A549 (cell line): ENCODE measurements around the gene RABL6. TPM values are rescaled to one million over a fixed set of nuclear protein-coding genes. Genes with fewer than 3 reads are reported as not detected.

Source experiments
- ATAC-seq, 2 experiments: fragments of 200-7000 bp in 1 of 2; fragments of >200 bp in 1 of 2; cut with Nextera tagmentation in 1 of 2; cut with Tn5 transposase in 1 of 2; 3 replicates each; pipeline versions ENCODE4 v1.8.0 to v1.9.1; 2018 to 2020; ENCODE audit warnings: mild to moderate bottlenecking in 1 of 2, moderate library complexity in 1 of 2
- CTCF ChIA-PET: fragments of 300-600 bp; sonication (Branson Sonifier 250); formaldehyde crosslinking; extraction: SDS; loops from one replicate; lab custom pipeline; 2021; ENCODE audit warnings: antibody characterized with exemption, inconsistent platforms; lab: Yijun Ruan, JAX
- POLR2A ChIA-PET: fragments of 350-600 bp; formaldehyde crosslinking; extraction: SDS; loops from one replicate; lab custom pipeline; 2021; ENCODE audit warnings: antibody characterized with exemption, inconsistent platforms; lab: Yijun Ruan, JAX
- DNase-seq, 2 experiments: peaks; one replicate each; pipeline versions ENCODE4 v3.0.0 to v3.0.0-alpha.2; 2011 to 2016; ENCODE audit warnings: low read depth in 1 of 2, low spot score in 1 of 2
- FAIRE-seq: peaks from 2 replicates; lab custom pipeline; 2011; peaks lifted over from hg19 to GRCh38; lab: Jason Lieb, UNC
- H3K27ac ChIP-seq, 2 experiments: fragments of >200 bp; sonication (Bioruptor Twin); formaldehyde crosslinking; 3 replicates each; pipeline ENCODE4 v1.5.1; 2016 to 2017
- H3K4me1 ChIP-seq: fragments of >200 bp; sonication (Bioruptor Twin); formaldehyde crosslinking; 3 replicates; pipeline ENCODE4 v1.6.1; 2016
- H3K4me2 ChIP-seq: fragments of >200 bp; sonication (Bioruptor Twin); formaldehyde crosslinking; 3 replicates; pipeline ENCODE4 v1.6.1; 2016
- H3K4me3 ChIP-seq: fragments of >200 bp; sonication (Bioruptor Twin); formaldehyde crosslinking; 3 replicates; pipeline ENCODE4 v1.5.1; 2016
- H3K9me3 ChIP-seq: fragments of >200 bp; sonication (Bioruptor Twin); formaldehyde crosslinking; 3 replicates; pipeline ENCODE4 v1.6.1; 2016
- EHF ChIP-seq: fragments of 250-450 bp; sonication (Bioruptor Pico); IDR thresholded peaks from 2 replicates; pipeline ENCODE4 v1.5.0; 2020; ENCODE audit warnings: mild to moderate bottlenecking
- FOSL2 ChIP-seq, 2 experiments: fragments of 450-650 bp in 1 of 2; fragments of >200 bp in 1 of 2; sonication (Bioruptor Twin) in 1 of 2; formaldehyde crosslinking; IDR thresholded peaks; 2 replicates each; pipeline versions ENCODE4 v1.5.0 to v1.6.1; 2016 to 2020; ENCODE audit warnings: mild to moderate bottlenecking in 1 of 2, moderate library complexity in 1 of 2
- JUN ChIP-seq, 2 experiments: fragments of >200 bp; sonication (Bioruptor Twin); formaldehyde crosslinking; IDR thresholded peaks; 2 replicates in 1 of 2; 3 replicates in 1 of 2; pipeline ENCODE4 v1.6.1; 2016 to 2017
- JUNB ChIP-seq: fragments of >200 bp; sonication (Bioruptor Twin); formaldehyde crosslinking; IDR thresholded peaks from 2 replicates; pipeline ENCODE4 v1.6.1; 2016
- KDM1A ChIP-seq: fragments of 200-600 bp; sonication (generic); IDR thresholded peaks from 2 replicates; pipeline ENCODE4 v1.6.1; 2016; ENCODE audit warnings: low read depth, mild to moderate bottlenecking
- KDM5A ChIP-seq: fragments of 200-600 bp; sonication (generic); IDR thresholded peaks from 2 replicates; pipeline ENCODE4 v1.6.1; 2016; ENCODE audit warnings: antibody characterized with exemption, mild to moderate bottlenecking
- MYC ChIP-seq: IDR thresholded peaks from 2 replicates; pipeline ENCODE4 v1.6.1; 2012; ENCODE audit warnings: mild to moderate bottlenecking, inconsistent platforms, low read length, improper control_type of control experiment, borderline replicate concordance
- POLR2A ChIP-seq: IDR thresholded peaks from 2 replicates; pipeline ENCODE4 v1.6.1; 2012; ENCODE audit warnings: mild to moderate bottlenecking, low read length
- POLR2AphosphoS2 ChIP-seq: conservative IDR thresholded peaks from 2 replicates; pipeline ENCODE4 v1.6.1; 2012; ENCODE audit warnings: low read length, improper control_type of control experiment, inconsistent platforms
- RAD21 ChIP-seq, 2 experiments: fragments of >200 bp in 1 of 2; sonication (Bioruptor Twin) in 1 of 2; formaldehyde crosslinking in 1 of 2; IDR thresholded peaks in 1 of 2; conservative IDR thresholded peaks in 1 of 2; 2 replicates in 1 of 2; 3 replicates in 1 of 2; pipeline ENCODE4 v1.6.1; 2012 to 2018; ENCODE audit warnings: inconsistent platforms in 1 of 2
- SMC3 ChIP-seq: fragments of >200 bp; sonication (Bioruptor Twin); formaldehyde crosslinking; IDR thresholded peaks from 3 replicates; pipeline ENCODE4 v1.6.1; 2018; ENCODE audit warnings: inconsistent platforms
- WGBS: methylation state at CpG from one replicate; pipeline ENCODE4 v1.1.6; 2017; ENCODE audit errors: missing lambda C conversion rate; 5-methylcytosine and 5-hydroxymethylcytosine counted together
- polyA plus RNA-seq, 4 experiments: library from polyadenylated mRNA; depleted of rRNA in 3 of 4; stranded (reverse); fragments of >200 nt; fragmentation: RNase III in 1 of 4; extraction: RNeasy Plus Mini Kit Qiagen cat#74134 plus additional on column Dnase treatment in 1 of 4; gene quantifications; 2 replicates in 3 of 4; 3 replicates in 1 of 4; pipeline ENCODE4 v1.2.3, GENCODE V29; 2011 to 2017
- TF ChIP-seq, protein P1 (sequence below): IDR thresholded peaks from 2 replicates; pipeline ENCODE4 v1.6.1; 2012
- TF ChIP-seq, protein P2 (sequence below): fragments of 450-650 bp; IDR thresholded peaks from 2 replicates; pipeline ENCODE4 v1.6.1; 2014; ENCODE audit warnings: antibody characterized with exemption
- TF ChIP-seq, protein P3 (sequence below): IDR thresholded peaks from 2 replicates; pipeline ENCODE4 v1.6.1; 2012; ENCODE audit warnings: low read depth, borderline replicate concordance
- TF ChIP-seq, protein P4 (sequence below): fragments of >200 bp; sonication (Bioruptor Twin); formaldehyde crosslinking; IDR thresholded peaks from 2 replicates; pipeline ENCODE4 v1.6.1; 2016
- TF ChIP-seq, protein P5 (sequence below): fragments of 250-450 bp; sonication (Bioruptor Pico); IDR thresholded peaks from 2 replicates; pipeline ENCODE4 v1.5.0; 2021; ENCODE audit warnings: mild to moderate bottlenecking, moderate library complexity, borderline replicate concordance
- TF ChIP-seq, protein P6 (sequence below): fragments of >200 bp; sonication (Bioruptor Twin); formaldehyde crosslinking; IDR thresholded peaks from 3 replicates; pipeline ENCODE4 v1.5.1; 2016
- TF ChIP-seq, protein P7 (sequence below): fragments of >200 bp; sonication (Bioruptor Twin); formaldehyde crosslinking; IDR thresholded peaks from 3 replicates; pipeline ENCODE4 v1.6.1; 2016

Gene RABL6
- polyA plus RNA-seq, 2 of the 4 experiments (the other 2 are of a cell fraction), result 46.8 to 71.4 TPM

DNA sequence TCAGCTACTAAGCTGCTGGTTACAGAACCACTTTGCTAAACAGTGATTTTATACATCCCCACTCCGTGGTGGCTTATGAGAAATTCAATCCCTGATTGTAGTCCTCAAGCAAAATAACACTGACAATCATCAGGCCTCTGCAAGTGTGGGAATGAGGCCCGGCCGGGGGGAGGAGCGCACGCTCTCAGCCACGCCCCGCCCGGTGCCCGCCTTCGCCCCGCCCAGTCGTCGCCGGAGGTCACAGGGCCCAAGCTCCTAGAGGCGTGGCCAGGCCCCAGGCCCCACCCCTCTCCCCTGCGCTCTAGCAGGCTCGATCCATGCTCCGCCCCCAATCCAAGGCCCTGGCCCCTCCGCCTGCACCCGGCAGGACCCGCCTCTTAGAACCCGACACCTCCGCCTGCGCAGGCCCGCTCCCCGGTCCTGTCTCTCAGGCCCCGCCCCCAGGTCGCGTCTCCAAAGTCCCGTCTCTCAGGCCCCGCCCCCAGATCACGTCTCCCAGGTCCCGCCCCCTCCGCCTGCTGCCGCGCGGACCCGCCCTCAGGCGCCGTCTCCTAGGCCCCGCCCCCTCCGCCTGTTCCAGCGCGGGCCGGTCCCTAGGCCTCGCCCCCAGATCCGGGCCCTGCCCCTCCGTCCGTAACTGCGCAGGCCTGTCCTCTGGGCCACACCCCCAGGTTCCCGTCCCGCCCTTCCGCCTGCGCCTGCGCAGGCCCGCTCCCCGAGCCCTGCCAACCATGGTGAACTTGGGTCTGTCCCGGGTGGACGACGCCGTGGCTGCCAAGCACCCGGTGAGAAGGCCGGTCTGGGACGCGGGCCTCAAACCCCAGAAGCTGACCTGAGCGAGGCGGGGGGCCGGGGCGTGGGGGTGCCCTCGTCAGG lies 16.9 kb upstream of the RABL6 start, which contains the start of gene TMEM141:
TSS of gene TMEM141 (plus strand) at position 705 of the 876 bp plus-strand sequence. CDS start at position 732, 27 bp downstream.
- POLR2A ChIA-PET, result interaction anchor here (0.8 to 1.0 kb wide), 6 partner anchors 10 to 264 kb away, joined by 3 to 10 read pairs (median 4); no protein-coding TSS in a partner anchor
- CTCF ChIA-PET, result interaction anchor here (0.6 to 26.2 kb wide), 6 partner anchors 14 to 245 kb away, joined by 3 to 625 read pairs (median 6); partner anchors contain the start of genes LCN15, LCN8 and RABL6
- no peak for FAIRE-seq
- peak within 1 kb of the TSS; percentile 88 for H3K4me3 ChIP-seq
- TF ChIP-seq KDM5A (no peak), POLR2AphosphoS2 (no peak), MYC (peak; percentile 40; the same call in 1 of the 2 replicates), POLR2A (peak; percentile 75), KDM1A (no peak), JUN (IDR thresholded peaks at IDR 0.05) (peak in 1 of 2 experiments; percentile 24; a peak in 1 of 5 replicates), FOSL2 (IDR thresholded peaks at IDR 0.05) (no peak), FOSL2 (CRISPR knock-in tag; IDR thresholded peaks at IDR 0.05) (no peak)
- TF ChIP-seq, protein P1, sequence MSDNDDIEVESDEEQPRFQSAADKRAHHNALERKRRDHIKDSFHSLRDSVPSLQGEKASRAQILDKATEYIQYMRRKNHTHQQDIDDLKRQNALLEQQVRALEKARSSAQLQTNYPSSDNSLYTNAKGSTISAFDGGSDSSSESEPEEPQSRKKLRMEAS, result peak; percentile 64; the same call in 1 of the 2 replicates
- TF ChIP-seq, protein P2, sequence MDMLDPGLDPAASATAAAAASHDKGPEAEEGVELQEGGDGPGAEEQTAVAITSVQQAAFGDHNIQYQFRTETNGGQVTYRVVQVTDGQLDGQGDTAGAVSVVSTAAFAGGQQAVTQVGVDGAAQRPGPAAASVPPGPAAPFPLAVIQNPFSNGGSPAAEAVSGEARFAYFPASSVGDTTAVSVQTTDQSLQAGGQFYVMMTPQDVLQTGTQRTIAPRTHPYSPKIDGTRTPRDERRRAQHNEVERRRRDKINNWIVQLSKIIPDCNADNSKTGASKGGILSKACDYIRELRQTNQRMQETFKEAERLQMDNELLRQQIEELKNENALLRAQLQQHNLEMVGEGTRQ, result 0 out of 2 replicates have a peak, but pooled peaks have one; percentile 25
- TF ChIP-seq, protein P3, sequence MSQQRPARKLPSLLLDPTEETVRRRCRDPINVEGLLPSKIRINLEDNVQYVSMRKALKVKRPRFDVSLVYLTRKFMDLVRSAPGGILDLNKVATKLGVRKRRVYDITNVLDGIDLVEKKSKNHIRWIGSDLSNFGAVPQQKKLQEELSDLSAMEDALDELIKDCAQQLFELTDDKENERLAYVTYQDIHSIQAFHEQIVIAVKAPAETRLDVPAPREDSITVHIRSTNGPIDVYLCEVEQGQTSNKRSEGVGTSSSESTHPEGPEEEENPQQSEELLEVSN, result peak; percentile 83
- TF ChIP-seq, protein P4, sequence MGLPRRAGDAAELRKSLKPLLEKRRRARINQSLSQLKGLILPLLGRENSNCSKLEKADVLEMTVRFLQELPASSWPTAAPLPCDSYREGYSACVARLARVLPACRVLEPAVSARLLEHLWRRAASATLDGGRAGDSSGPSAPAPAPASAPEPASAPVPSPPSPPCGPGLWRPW, result no peak
- TF ChIP-seq, all 56 proteins: peak for 6
- ATAC-seq (peak; percentile 85 to 90), DNase-seq (peak; percentile 90 to 100)
- 0% methylated on average over 10 of the region's 70 CpGs for WGBS
- peak within 1 kb of the TSS; percentile 91 to 94 for H3K27ac ChIP-seq
- H3K4me1 ChIP-seq, result peaks cover 45% of the 10 kb centered on the region
- no peaks in the 10 kb centered on the region for H3K9me3 ChIP-seq
- peak within 1 kb of the TSS; percentile 93 for H3K4me2 ChIP-seq

DNA sequence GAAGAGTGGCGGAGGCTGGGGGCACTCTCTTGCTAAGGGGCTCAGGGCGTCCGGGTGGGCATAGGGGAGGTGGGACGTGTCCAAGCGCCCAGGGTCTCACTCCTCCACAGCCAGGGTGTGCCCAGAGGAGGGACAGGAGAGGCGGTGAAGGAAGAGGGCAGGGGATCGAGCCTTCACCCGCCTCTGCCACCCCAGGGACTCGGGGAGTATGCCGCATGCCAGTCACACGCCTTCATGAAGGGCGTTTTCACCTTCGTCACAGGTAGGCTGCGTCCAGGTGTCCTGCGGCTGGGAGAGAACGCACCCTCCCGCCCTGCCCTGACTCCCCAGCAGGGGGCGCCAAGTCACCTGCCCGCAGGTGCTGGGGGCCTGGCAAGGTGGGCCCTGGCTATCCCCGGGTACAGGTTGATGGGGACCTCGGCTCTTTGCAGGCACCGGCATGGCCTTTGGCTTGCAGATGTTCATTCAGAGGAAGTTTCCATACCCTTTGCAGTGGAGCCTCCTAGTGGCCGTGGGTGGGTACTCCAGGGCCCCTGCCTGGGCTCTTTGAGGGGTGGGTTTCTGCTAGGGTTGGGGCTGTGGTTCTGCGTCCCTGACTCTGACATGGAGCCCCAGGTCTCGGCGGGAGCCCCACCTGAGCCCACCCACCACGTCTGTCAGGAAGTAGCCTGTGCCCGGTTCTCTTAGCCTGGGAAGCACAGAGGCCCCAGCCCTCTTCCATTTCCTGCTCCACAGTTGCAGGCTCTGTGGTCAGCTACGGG lies 16.1 kb upstream of the RABL6 start:
- H3K4me1 ChIP-seq, result peaks cover 45% of the 10 kb centered on the region
- peak overlapping the region; percentile 91 to 94 for H3K27ac ChIP-seq
- DNase-seq (peak in 1 of 2 experiments; percentile 54), FAIRE-seq (no peak), ATAC-seq (peak; percentile 36 to 43)
- POLR2A ChIA-PET, result no interaction called here
- peak; percentile 42 to 52; a peak in 4 of 5 replicates for TF ChIP-seq RAD21 (conservative IDR thresholded peaks at IDR 0.05 in 1 of 2, IDR thresholded peaks at IDR 0.05 in 1 of 2)
- TF ChIP-seq, protein P5, sequence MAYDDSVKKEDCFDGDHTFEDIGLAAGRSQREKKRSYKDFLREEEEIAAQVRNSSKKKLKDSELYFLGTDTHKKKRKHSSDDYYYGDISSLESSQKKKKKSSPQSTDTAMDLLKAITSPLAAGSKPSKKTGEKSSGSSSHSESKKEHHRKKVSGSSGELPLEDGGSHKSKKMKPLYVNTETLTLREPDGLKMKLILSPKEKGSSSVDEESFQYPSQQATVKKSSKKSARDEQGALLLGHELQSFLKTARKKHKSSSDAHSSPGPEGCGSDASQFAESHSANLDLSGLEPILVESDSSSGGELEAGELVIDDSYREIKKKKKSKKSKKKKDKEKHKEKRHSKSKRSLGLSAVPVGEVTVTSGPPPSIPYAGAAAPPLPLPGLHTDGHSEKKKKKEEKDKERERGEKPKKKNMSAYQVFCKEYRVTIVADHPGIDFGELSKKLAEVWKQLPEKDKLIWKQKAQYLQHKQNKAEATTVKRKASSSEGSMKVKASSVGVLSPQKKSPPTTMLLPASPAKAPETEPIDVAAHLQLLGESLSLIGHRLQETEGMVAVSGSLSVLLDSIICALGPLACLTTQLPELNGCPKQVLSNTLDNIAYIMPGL (CRISPR knock-in tag), result 0 out of 2 replicates have a peak, but pooled peaks have one; percentile 26
- TF ChIP-seq, protein P6, sequence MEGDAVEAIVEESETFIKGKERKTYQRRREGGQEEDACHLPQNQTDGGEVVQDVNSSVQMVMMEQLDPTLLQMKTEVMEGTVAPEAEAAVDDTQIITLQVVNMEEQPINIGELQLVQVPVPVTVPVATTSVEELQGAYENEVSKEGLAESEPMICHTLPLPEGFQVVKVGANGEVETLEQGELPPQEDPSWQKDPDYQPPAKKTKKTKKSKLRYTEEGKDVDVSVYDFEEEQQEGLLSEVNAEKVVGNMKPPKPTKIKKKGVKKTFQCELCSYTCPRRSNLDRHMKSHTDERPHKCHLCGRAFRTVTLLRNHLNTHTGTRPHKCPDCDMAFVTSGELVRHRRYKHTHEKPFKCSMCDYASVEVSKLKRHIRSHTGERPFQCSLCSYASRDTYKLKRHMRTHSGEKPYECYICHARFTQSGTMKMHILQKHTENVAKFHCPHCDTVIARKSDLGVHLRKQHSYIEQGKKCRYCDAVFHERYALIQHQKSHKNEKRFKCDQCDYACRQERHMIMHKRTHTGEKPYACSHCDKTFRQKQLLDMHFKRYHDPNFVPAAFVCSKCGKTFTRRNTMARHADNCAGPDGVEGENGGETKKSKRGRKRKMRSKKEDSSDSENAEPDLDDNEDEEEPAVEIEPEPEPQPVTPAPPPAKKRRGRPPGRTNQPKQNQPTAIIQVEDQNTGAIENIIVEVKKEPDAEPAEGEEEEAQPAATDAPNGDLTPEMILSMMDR, result peak; percentile 100
- no peak for TF ChIP-seq JUNB
- TF ChIP-seq, protein P7, sequence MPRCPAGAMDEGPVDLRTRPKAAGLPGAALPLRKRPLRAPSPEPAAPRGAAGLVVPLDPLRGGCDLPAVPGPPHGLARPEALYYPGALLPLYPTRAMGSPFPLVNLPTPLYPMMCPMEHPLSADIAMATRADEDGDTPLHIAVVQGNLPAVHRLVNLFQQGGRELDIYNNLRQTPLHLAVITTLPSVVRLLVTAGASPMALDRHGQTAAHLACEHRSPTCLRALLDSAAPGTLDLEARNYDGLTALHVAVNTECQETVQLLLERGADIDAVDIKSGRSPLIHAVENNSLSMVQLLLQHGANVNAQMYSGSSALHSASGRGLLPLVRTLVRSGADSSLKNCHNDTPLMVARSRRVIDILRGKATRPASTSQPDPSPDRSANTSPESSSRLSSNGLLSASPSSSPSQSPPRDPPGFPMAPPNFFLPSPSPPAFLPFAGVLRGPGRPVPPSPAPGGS, result 0 out of 3 replicates have a peak, but pooled peaks have one; percentile 23
- no peak for TF ChIP-seq EHF (CRISPR knock-in tag)
- TF ChIP-seq SMC3, result peak; percentile 57
- H3K9me3 ChIP-seq, result no peaks in the 10 kb centered on the region
- 7% methylated on average over 16 of the region's 29 CpGs for WGBS
- H3K4me2 ChIP-seq, result peak overlapping the region; percentile 93
- CTCF ChIA-PET, result interaction anchor here (0.7 to 26.2 kb wide), 30 partner anchors 8 to 276 kb away, joined by 3 to 625 read pairs (median 4); partner anchors contain the start of genes AJM1, LCN15, LCN8 and RABL6
- H3K4me3 ChIP-seq, result peak overlapping the region; percentile 88
